ENCODE measurements around the gene SLC35F3.

GRCh38 chr1:234168061-234168724 lies 263.7 kb downstream of the SLC35F3 start:
- TF ChIP-seq MAX (CRISPR knock-in tag; IDR thresholded peaks at IDR 0.05) (no peak), SMAD4 (CRISPR knock-in tag; IDR thresholded peaks at IDR 0.05) (no peak), ESRRA (CRISPR knock-in tag; IDR thresholded peaks at IDR 0.05; ENCODE audit: borderline replicate concordance) (no peak), ZNF512 (CRISPR knock-in tag; IDR thresholded peaks at IDR 0.05; ENCODE audit: borderline replicate concordance) (no peak), CTCF (IDR thresholded peaks at IDR 0.05) (no peak), ATF3 (CRISPR knock-in tag; conservative IDR thresholded peaks at IDR 0.05) (no peak), AFF4 (CRISPR knock-in tag; IDR thresholded peaks at IDR 0.05; ENCODE audit: borderline replicate concordance) (no peak), NR2C2 (CRISPR knock-in tag; IDR thresholded peaks at IDR 0.05) (no peak), CREB1 (CRISPR knock-in tag; IDR thresholded peaks at IDR 0.05) (no peak), OVOL2 (CRISPR knock-in tag; IDR thresholded peaks at IDR 0.05; ENCODE audit: borderline replicate concordance) (no peak), CBFB (CRISPR knock-in tag; IDR thresholded peaks at IDR 0.05; ENCODE audit: low read depth) (no peak), ELF4 (CRISPR knock-in tag; IDR thresholded peaks at IDR 0.05; ENCODE audit: low read depth) (no peak)
